GM21423 (cell line): ENCODE data around the gene TBC1D5.
"Not testable (repeated sequence)": the region's sequence is repeated elsewhere in the genome, so short reads cannot be mapped to it uniquely, and the experiment has no call there.

Experiments
- ATAC-seq: cut with Tn5 transposase; IDR thresholded peaks from one replicate; pipeline ENCODE4 v1.9.1; 2021; ENCODE audit warnings: mild to moderate bottlenecking, moderate library complexity; ENCODE audit not compliant: unreplicated experiment

Gene TBC1D5

DNA sequence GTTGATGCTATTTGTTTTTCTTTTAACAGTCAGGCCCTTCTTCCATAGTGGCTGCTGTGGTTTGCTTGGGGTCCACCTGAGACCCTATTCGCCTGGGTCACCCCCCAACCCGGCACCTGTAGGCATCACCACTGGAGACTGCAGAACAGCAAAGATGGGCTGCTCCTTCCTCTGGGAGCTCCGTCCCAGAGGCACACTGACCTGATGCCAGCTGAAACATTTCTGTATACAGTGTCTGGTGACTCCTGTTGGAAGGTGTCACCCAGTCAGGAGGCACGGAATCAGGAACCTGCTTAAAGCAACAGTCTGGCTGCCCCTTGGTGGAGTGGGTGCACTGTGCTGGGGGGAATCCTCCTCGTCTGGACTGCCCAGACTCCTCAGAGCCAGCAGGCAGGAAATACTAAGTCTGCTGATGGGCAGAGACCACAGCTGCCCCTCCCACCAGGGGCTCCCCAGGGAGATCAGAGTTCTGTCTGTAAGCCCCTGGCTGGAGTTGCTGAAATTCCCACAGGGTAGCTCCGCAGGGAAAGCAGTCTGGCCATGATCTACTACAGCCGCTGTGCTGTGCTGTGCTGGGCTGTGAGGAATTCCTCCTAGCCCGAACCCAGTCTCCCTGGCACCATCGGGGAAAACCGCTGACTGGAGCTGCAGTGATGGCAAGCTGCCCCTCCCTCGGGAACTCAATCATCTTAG lies 248.2 kb downstream of the TBC1D5 start:
- no peak for ATAC-seq

DNA sequence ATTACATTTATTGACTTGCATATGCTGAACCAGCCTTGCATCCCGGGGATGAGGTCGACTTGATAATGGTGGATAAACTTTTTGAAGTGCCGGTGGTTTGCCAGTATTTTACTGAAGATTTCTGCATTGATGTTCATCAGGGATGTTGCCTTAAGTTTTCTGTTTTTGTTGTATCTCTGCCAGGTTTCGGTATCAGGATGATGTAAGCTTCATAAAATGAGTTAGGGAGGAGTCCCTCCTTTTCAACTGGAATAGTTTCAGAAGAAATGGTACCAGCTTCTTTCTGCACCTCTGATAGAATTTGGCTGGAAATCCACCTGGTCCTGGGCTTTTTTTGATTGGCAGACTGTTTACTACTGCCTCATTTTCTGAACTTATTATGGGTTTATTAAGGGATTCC lies 250.8 kb downstream of the TBC1D5 start:
- no peak for ATAC-seq

DNA sequence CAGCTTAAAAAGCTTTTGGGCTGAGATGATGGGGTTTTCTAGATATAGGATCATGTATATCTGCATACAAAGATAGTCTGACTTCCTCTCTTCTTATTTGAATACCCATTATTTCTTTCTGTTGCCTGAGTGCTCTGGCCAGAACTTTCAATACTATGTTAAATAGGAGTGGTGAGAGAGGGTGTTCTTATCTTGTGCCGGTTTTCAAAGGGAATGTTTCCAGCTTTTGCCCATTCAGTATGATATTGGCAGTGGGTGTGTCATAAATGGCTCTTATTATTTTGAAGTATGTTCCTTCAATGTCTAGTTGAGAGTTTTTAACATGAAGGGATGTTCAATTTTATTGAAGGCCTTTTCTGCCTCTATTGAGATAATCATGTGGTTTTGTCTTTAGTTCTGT lies 251.2 kb downstream of the TBC1D5 start:
- not testable (repeated sequence) for ATAC-seq

DNA sequence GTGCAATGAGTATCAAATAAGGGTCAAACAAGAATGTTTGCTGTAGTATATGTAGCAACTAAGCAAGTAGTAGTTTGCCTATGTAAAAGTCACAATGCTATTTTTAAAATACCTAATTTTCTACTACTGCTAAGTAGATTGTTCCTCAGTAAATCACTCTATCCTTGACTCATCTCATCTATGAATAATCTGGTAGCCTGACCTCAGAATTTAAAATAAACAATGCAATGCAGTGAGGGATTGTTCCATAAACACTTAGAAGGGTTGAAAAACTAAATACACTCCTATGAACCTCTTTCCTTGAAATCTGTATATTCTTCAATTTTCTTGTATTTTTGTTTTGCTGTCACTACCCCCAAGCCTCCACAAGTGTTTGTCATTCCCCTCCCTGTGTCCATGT lies 253.3 kb downstream of the TBC1D5 start:
- no peak for ATAC-seq

DNA sequence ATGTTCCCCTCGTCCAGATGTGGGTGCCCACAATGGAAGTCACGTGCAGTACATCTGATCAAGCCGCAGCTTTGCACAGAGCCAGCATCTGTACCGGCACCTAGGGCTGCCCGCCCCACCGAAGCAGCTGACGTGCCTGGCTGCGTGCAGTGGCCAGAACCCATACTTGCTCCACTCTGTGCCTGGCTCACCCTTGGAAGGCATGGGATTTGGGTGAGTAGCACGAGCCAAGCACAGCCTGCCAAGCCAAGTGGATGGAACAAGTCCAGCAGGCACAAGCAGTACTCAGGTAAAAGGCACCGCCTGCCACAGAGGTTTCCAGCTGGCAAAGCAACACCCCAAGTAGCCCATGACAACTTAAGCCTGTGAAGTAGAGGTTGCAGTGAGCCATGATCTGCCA lies 261.3 kb downstream of the TBC1D5 start:
- no peak for ATAC-seq

DNA sequence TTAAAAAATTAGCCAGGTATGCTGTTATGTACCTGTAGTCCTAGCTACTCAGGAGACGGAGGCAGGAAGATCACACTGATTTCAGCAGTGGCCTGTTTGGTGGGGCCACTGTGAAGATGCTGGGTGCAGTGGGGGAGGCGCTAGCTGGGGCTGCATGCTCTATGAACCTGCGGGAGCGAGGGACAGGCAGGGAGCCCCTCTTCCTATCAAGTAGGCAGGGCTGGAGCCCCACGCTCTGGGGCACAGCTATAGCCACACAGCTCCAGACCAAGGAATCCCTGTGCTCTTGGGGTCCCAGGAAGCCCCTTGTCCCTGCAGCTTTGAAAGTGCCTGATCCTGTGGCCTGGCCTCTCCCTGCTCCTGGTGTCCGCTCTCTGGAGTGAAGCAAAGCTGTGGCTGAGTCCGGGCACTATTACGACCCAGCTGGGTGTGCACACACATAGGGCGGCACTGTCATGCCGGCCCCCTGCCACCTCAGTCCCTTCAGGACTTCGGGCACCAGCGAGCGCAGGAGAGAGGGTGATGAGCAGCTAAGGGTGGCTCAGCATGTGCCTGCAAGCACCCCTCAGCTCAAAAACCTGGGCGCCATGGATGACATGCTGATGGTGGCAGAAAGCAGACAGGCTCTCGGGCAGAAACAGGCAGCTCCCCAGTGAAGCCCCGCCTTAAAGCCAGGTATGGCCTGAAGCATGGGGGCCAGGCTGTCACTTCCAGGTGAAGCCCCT lies 262.6 kb downstream of the TBC1D5 start:
- no peak for ATAC-seq

DNA sequence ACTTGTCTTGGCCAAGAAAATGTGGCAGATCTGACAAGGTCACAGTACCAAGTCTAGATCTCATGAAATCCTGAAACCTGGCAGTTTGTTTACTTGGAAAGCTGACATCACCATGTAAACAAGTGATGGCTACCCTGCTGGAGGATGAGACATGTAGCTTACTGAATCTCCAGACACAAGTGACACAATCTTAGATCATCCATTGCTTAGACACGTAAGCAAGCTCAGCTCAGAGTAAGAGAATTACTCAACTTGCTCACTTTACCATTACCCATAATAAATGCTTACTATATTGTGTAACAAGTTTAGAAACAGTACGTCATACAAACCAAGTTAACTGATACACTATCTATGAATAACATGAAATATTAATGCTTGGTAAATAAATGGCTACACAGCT lies 263.8 kb downstream of the TBC1D5 start:
- no peak for ATAC-seq

DNA sequence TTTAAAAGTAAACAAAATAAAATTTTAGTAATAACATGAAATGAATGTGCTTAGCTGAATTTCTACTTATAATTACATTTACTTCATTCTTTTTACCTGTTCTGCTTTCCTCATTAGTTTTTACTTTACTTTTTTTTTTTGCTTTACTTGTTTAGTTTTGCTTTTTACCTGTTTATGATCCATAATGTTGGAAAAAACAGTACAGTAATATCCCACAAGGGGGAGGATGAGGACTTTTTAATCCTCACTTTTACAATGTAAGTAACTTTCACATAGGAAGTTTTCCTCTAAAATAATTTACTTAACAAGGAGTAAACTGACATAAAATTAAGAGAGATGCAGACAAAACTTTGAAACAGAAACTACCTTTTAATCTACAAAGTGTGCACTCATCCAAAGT lies 268.7 kb downstream of the TBC1D5 start:
- no peak for ATAC-seq

DNA sequence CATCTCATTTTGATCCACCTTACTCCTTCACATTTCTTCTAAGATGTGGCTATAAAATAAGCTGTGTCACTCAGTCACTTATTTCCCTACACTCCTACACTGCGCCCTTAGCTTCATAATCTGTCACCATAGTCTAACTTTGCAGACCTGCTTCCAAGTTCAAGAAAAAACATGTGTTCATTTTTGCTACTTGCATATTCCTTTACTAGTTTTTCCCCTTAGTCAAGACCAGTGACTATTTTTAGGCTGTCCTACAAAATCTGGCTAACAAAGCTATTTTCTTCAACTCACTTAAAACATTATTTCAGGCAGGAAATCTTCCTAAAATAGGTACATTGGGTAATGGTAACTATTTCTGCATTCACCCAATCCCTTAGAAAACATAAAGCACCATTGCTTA lies 272.5 kb downstream of the TBC1D5 start:
- no peak for ATAC-seq

DNA sequence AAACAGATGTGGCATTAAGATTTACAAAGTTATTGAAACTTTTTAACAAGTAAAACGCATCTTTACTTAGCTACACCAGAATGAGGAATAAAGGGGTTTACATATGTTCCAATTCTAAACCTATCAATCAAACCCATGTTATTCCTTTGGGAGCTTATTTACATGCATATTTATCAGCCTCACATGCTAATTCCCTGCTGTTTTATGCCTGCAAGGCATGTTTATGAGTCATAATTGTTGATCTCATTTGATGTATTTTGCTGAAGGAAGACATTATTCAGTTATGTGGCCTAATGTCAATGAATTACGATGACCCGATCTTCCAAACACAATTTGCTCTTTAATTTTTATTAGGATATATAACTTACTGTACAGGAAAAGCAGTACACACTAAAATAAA lies 272.9 kb downstream of the TBC1D5 start:
- no peak for ATAC-seq

DNA sequence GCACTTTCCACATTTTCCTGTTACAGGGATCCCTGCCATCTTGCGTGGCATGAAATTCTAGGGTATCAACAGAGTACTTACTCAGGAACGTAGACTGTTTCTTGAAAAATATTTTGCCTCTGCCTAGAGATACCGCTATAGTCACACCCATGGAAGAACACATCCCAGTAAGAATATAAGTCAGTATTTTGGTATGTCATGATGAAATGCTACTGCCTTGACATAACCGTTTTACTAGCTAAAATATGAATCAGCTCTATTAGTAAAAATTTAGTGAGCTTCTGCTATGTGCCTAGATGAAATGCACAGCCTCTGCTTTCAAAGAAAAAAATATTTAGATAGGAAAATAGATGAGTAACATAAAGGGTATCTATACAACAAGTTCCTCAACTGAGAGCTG lies 276.4 kb downstream of the TBC1D5 start:
- no peak for ATAC-seq

DNA sequence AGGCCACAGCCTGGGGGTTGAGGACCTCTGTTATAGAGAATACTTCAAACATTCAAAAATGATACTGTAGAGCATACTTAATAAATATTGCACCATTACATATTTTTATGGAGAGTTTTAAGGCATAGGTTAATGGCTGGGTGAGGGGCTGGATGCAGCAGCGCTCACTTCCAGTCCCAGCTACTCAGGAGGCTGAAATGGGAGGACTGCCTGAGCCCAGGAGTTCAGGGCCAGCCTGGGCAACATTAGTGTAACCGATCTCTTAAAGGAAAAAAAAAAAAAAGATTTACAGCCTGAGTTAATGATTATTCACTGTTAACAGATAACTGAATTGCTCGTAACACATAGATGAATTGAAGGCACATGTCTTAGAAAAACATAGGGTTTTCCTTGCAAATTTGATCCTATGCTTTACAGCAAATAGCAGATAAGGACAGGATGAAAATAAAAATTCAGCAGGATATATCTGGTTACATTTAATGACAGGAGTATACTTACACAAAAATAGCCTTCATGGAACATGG lies 282.9 kb downstream of the TBC1D5 start:
- ATAC-seq = no peak

DNA sequence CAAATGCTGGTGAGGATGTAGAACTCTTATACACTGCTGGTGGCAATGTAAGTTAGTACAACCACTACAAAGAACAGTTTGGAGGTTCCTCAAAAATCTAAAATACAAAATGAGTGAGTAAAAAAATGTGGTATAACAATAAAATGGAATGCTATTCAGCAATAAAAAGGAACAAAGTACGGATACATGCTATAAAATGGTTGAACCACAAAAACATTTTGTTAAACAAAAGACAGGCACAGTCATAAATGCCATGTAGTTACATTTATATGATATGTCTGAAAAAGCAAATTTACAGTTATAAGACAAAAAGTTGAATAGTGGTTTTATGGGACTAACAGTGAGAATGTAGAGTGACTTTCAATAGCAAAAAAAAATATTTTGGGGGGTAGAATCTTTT lies 285.8 kb downstream of the TBC1D5 start:
- ATAC-seq = no peak

DNA sequence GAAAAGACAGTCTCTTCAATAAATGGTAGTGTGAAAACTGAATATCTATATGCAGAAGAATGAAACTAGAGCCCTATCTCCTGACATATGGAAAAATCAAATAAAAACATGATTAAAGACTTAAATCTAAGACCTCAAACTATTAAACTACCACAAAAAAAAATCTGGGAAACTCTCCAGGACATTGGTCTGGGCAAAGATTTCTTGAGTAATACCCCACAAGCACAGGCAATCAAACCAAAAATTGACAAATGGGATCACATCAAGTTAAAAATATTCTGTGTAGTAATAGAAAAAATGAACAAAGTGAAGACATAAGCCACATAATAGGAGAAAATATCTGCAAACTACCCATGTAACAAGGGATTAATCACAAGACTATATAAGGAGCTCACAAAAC lies 286.4 kb downstream of the TBC1D5 start:
- ATAC-seq = no peak

DNA sequence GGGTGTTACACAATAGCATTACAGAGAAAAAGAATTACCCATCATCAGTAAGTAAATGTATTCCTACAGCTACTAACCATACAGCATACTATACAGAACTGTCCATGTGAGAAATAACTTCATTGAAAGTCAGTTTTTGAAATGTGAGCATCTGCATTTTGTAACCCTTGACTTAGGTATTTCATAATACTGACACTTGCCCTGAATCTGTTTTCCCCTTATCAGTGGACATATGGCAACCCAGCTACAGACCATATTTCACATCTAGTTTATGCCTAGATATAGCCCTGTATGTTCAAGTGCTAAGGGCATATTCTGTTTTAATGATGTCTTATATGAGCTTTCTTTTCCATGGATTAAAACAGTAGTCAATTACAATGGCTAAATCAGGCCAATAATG lies 297.6 kb downstream of the TBC1D5 start:
- ATAC-seq = no peak

DNA sequence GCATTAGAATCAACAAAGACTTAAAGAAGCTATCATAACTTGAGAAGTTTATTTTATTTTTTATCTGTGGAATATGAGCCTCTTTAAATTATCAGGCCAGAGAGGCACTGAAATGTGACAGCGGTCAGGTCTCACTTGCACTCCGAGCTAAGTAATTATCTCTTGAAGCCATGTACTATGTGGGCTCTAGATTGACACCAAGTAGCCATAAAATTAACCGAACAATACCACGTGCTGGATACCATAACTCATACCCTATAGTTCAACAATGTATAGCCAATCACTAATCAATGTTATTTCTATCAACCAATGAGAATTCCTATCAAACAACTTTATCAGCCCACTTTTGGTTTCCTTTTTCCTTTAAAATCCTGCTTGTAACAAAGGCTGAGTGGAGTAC lies 299.3 kb downstream of the TBC1D5 start:
- no peak for ATAC-seq

DNA sequence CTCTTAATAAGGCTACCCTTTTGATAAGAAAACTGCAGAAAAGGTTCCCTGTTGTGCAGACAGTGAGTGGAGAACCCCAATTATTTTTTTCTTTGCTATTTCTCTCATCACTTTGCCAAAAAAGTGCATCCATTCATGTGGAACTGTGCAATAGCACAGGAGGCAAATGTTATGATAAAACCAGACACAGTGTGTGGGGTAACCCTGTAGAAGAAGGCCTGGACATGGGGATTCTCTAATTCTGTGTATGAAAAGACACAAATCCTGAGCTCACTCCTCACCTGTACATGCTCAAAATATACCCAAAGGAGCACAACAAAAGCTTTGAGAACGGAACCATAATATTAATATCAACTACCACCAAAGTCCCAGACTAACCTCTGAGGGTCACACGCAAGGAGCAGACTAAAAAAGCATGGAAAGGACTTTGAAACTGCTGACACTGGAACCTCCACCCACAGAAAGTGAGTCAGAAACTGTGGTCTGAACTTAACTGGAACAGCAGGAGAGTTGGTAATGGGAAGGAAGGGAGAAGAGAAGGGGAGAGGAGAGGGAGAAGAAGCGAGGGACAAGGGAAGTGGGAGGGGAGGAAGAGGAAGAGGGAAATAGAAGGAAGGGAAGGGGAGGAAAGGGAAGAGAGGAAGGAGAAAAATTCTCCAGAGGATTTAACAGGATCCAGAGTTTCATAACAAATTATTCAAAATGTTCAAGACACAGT lies 299.9 kb downstream of the TBC1D5 start:
- ATAC-seq = no peak

DNA sequence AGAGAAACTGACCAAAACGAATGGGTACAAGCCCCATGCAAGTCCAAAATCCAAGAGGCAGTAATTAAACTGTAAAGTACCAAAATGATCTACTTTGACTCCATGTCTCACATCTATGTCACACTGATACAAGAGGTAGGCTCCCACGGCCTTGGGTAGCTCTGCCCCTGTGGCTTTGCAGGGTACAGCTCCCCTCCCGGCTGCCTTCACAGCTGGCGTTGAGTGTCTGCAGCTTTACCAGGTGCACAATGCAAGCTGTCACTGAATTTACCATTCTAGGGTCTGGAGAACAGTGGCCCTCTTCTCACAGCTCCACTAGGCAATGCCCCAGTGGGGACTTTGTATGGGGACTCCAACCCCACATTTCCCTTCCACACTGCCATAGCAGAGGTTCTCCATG lies 308.6 kb downstream of the TBC1D5 start:
- no peak for ATAC-seq

DNA sequence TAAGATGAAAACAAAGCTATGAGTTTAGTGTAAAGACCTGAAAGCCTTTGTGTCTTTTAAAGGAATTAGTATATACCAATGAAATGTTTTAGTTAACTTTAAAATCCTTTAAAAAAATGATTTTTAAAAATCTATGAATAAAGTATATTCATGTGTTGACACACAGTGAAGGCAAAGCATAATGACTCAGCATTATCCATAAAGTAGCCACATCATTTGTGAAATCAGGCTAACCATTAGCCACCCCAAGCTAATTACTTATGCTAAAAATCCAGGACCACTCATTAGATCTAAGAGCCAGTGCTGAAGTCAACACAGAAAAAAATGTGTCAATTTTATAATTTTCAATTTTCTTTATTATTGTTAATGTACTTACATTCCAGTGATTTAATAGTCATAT lies 310.2 kb downstream of the TBC1D5 start:
- no peak for ATAC-seq

DNA sequence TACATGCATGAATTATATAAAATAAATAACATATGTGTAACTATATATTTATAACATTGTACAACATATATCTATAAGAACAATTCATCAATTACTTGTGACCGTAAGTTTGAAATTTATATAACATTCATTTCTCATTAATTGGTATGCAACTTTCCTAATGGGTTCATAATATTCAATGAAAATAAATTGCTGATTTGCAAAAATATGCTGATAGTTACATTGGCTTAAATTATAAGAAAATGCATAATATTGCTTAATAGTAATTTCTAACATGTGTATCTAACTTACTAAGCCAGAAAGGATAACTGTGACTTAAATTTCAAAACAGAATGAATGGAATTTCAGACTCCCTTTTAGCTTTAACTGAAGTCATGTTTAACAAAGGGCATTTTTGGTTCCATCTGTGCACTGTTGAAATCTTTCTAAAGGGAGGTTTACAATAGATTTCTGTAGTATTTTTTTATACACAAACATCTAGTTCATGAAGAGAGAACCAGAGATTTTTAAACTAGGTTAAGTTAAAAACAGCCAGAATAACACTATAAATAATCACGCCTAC lies 310.9 kb downstream of the TBC1D5 start:
- ATAC-seq = no peak

DNA sequence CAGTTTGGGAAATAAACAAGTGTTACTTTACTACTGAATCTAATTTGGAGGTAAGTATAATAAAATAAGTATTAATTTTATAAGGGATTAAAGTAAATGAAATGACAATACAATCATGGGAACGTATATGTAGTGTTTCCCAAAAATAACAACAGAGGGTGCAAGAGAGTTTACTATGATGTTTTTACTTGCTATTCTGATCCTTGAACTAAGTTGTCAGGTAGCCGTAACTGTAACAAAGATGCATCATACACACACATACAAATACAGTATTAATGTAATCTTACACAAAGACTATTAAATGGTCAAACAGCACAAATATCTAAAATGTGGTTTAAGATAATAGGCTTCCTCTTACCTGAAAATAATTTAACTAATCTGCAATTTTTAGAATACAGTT lies 311.4 kb downstream of the TBC1D5 start:
- no peak for ATAC-seq

DNA sequence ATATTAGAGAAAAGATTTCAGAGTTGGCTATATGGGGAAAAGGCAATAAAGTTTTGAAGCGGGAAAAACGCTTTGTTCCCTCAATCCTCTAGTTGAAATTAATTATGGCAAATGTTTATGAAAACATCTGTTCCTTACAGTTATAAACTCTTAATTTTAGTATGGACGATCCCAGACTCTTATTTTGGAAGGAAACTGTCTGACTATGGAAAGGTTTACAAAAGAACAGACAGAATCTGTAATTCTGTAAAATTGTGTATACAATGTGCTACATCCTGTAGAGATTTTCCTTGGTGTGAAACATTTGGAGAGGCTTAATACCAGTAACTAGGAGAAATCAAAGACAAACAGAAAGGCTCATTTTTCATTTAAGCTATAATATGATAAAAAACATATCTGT lies 311.8 kb downstream of the TBC1D5 start:
- ATAC-seq = no peak
